ENCODE measurements around the gene AQP12A. TPM values are rescaled to one million over a fixed set of nuclear protein-coding genes. Genes with fewer than 3 reads are reported as not detected.

Gene AQP12A
- total RNA-seq, 1 experiment from 2014 or later = not detected

GRCh38 chr2:240712121-240712520 is 20.5 kb downstream of the AQP12A start:
- Histone ChIP-seq H3K9ac (ENCODE audit: low read length) (no peak overlapping the region), H3K9me3 (ENCODE audit: low read length) (no peaks in the 10 kb centered on the region), H4K20me1 (ENCODE audit: low read length) (no peaks in the 10 kb centered on the region), H3K4me1 (ENCODE audit: insufficient read depth, low read length) (no peaks in the 10 kb centered on the region), H3K27me3 (ENCODE audit: low read length) (peaks cover 64% of the 10 kb centered on the region), H3K4me3 (ENCODE audit: low read length) (no peak overlapping the region), H3K36me3 (ENCODE audit: low read depth, low read length) (no peaks in the 10 kb centered on the region), H3K4me2 (ENCODE audit: low read length) (no peak overlapping the region), H3K9me2 (replicated peaks; ENCODE audit: low read length) (no peaks in the 10 kb centered on the region), H3F3A (ENCODE audit: low read length, unreplicated experiment) (no peaks in the 10 kb centered on the region), H2AFZ (ENCODE audit: low read length) (no peak overlapping the region), H3K79me2 (ENCODE audit: low read length) (no peaks in the 10 kb centered on the region), H3K27ac (ENCODE audit: low read length) (no peak overlapping the region)
- BruUV-seq (replicated peaks) = no TSS peak
- POLR2A ChIA-PET (ENCODE audit: unreplicated experiment) = no interaction called here
- CTCF ChIA-PET = no interaction called here
- ATAC-seq (no peak), DNase-seq (no peak)
- intact Hi-C loops (cut with micrococcal nuclease) = no loop called here
- TF ChIP-seq EZH2phosphoT487 (IDR thresholded peaks at IDR 0.05; ENCODE audit: borderline replicate concordance, low read length) (no peak), EZH2 (IDR thresholded peaks at IDR 0.05; ENCODE audit: low read length, unreplicated experiment) (no peak), CTCF (conservative IDR thresholded peaks at IDR 0.05; ENCODE audit: low read depth, low read length) (no peak)

- ATAC-seq = no peak
- POLR2A ChIA-PET (ENCODE audit: unreplicated experiment) = no interaction called here
- BruUV-seq (replicated peaks) = no TSS peak
These were observed 21.6 kb downstream of the AQP12A start for GRCh38 chr2:240713071-240713927.

More at GRCh38 chr2:240713071-240713927, 21.6 kb downstream of the AQP12A start:
- no peaks in the 10 kb centered on the region for H4K20me1 ChIP-seq (ENCODE audit: low read length)
- no peaks in the 10 kb centered on the region for H3K9me2 ChIP-seq (replicated peaks; ENCODE audit: low read length)
- H3K9me3 ChIP-seq (ENCODE audit: low read length) = no peaks in the 10 kb centered on the region
- H3K27me3 ChIP-seq (ENCODE audit: low read length) = peaks cover 65% of the 10 kb centered on the region
- CTCF ChIA-PET = no interaction called here
- no peaks in the 10 kb centered on the region for H3K36me3 ChIP-seq (ENCODE audit: low read depth, low read length)
- H3K79me2 ChIP-seq (ENCODE audit: low read length) = no peaks in the 10 kb centered on the region
- no peak overlapping the region for H2AFZ ChIP-seq (ENCODE audit: low read length)
- H3K4me3 ChIP-seq (ENCODE audit: low read length) = no peak overlapping the region
- H3K9ac ChIP-seq (ENCODE audit: low read length) = no peak overlapping the region
- no peaks in the 10 kb centered on the region for H3K4me1 ChIP-seq (ENCODE audit: insufficient read depth, low read length)
- no peak overlapping the region for H3K4me2 ChIP-seq (ENCODE audit: low read length)
- no peak for TF ChIP-seq EZH2phosphoT487 (IDR thresholded peaks at IDR 0.05; ENCODE audit: borderline replicate concordance, low read length)
- TF ChIP-seq CTCF (conservative IDR thresholded peaks at IDR 0.05; ENCODE audit: low read depth, low read length) = no peak
- no peak for TF ChIP-seq EZH2 (IDR thresholded peaks at IDR 0.05; ENCODE audit: low read length, unreplicated experiment)
- intact Hi-C loops (cut with micrococcal nuclease) = no loop called here
- H3F3A ChIP-seq (ENCODE audit: low read length, unreplicated experiment) = no peaks in the 10 kb centered on the region
- DNase-seq = no peak
- H3K27ac ChIP-seq (ENCODE audit: low read length) = no peak overlapping the region
